ENCODE results near the gene SLC4A1AP.
"Not testable (repeated sequence)": the region's sequence is repeated elsewhere in the genome, so short reads cannot be mapped to it uniquely, and the experiment has no call there.

SLC4A1AP gene

DNA sequence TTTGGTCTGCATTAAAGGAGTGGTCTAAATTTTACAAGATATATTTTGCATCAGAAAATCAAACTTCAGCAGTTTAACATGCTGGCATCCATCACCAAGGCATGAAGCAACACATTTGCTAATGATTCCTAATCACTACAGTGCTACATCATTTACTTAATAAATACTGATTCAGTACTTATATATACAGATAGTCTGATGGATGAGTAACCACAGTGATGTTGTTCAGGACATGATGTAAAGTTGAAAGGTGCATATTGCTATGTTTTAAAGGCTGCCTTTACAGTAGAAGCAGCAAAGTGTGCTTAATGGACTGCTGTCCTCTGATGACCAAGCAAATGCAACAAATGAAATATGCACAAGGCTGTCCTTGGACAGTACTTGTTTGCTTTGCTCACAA, 11.3 kb upstream of the SLC4A1AP start:
- DNase-seq: no peak

DNA sequence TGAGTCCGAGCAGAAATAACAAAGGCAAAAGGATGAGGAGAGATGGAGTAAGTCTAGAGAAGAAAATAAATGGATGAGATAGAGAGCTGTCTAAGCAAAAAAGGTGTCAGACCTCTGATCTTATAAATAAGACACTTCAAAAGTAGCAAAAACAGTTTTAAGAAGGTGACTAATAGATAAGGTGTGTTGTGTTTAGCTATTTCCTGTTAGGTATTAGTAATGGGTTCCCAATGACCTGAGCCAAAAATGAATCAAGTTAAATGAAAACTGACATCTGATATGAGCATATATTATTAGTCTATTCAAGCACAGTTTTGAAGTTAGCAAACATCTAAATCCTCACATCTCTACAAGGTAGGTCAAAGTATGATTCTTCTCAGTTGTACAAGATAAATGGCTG, 10.9 kb upstream of the SLC4A1AP start:
- no peak for DNase-seq

GRCh38 chr2:27653397-27653796, 10.3 kb upstream of the SLC4A1AP start:
- no peak for DNase-seq

DNA sequence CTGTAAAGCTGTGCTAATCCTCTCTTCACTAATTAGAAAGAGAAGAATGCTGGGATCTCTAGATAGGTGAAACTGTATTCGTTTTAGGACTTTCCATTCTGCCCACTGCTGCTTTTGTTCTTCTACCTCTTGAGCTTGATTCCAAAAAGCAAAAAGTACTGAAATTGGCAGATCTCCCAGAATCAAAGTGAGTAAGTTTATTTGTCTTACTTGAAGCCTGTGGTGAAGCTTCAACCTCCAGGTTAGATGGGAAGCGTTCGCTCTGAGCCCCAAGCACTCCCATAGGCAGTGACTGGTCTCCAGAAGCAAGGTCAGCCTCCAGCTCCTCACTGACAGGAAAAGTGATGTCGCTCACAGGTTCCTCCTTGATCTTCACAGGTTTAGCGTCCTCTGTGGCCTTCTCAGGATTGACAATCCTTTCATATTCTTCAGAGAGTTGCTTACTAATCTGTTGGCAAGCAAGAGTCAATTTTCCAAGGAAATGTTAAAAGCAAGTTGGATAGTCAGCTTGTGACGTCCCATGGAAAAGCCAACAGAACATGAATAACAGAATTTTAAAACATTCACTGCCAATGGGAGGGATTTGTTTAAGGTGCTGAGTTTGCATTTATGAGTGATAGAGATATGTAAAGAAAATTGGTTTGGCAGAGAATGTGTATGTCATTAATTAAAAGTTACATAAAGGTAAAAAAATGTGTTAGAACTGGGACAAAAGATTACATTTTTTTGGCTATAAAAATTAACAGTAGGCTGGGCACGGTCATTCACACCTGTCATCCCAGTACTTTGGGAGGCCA, 8.3 kb upstream of the SLC4A1AP start:
- DNase-seq: no peak

- DNase-seq: no peak
Observed at GRCh38 chr2:27661371-27661770, 2.3 kb upstream of the SLC4A1AP start.

GRCh38 chr2:27664154-27664574, 475 bp downstream of the SLC4A1AP start:
- DNase-seq: no peak

DNA sequence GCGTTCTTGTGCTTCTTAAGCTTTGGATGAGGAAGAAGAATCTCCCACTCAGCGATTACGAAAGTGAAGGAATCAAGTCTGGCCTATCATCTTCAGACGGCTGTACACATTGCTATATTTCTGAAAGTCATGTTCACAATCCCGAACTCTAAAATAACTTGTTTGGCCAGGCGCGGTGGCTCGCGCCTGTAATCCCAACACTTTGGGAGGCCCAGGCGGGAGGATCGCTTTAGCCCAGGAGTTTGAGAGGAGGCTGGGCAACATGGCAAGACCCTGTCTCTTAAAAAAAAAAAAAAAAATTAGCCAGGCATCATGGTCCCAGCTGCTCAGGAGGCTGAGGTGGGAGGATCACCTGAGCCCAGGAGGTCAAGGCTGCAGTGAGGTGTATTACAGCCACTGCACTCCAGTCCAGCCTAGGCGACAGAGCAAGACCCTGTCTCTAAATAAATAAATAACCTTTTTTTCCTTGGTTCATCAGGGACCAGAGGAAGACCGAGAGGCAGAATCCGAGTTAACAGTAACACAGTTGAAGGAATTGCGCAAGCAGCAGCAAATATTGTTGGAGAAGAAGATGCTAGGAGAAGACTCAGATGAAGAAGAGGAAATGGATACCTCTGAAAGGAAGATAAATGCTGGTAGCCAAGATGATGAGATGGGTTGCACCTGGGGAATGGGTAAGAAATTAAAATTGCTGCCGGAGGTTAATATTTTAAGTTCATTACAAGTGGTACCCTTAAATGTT, 1.1 kb downstream of the SLC4A1AP start:
- DNase-seq: no peak

- DNase-seq: no peak
Observed at GRCh38 chr2:27667446-27667845, 3.8 kb downstream of the SLC4A1AP start.

GRCh38 chr2:27671235-27671634, 7.5 kb downstream of the SLC4A1AP start:
- DNase-seq: no peak

- DNase-seq: no peak
Observed at GRCh38 chr2:27672723-27673486, 9.2 kb downstream of the SLC4A1AP start.

DNA sequence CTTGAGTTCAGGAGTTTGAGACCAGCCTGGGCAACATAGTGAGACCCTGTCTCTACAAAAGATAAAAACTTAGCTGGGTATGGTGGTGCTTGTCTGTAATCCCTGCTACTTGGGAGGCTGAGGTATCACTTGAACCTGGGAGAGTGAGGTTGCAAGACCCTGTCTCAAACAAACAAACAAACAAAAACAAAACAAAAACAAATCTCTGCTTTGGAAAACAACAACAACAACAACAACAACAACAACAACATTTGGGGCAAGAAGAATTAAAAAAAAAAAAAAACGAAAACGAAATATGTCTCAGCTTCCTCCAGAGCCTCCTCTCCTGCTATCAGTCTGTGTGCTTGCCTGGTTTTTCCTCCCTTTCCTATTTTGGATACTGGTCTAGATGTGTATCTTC, 16.9 kb downstream of the SLC4A1AP start:
- no peak for DNase-seq

DNA sequence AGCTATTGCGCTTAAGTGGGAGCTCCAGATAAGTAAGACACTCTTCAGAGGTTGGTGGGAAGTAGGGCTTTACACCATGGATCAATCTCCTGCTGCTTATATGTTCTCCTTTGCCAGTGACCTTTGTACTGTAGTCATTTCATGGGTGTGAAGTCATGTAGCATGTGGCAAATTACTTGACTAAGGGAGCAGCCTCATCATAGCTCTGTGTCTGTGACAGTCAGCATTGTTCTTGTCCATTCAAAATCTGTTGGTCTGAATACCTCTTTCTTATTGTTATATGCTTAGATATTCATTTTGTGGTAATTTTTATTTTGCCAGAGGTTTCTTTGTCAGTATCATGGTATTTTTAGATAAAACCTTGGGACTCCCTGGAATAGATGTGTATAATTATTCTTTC, 18.2 kb downstream of the SLC4A1AP start:
- no peak for DNase-seq

- not testable (repeated sequence) for DNase-seq
Observed at GRCh38 chr2:27682334-27682771, 18.7 kb downstream of the SLC4A1AP start.

GRCh38 chr2:27683390-27684071, 19.8 kb downstream of the SLC4A1AP start:
- peak; percentile 97 for DNase-seq

GRCh38 chr2:27685006-27685405, 21.3 kb downstream of the SLC4A1AP start:
- not testable (repeated sequence) for DNase-seq

DNA sequence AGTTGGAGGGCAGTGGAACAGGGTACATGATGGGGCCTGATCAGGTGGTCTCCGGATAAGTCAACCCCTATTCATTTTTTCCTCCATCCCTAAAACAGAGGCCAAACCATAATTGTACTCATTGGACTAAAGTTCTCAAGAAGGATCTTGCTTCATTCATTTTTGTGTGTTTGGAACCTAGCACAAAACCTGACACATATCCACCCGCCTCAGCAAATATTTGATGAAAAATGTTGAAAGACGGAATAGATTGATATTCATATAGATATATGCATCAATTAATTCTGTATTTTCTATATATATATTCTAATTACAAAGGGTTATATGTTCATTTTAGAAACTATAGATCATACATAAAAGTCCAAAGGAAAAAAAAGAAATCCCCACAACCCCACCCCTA, 21.9 kb downstream of the SLC4A1AP start:
- no peak for DNase-seq

DNA sequence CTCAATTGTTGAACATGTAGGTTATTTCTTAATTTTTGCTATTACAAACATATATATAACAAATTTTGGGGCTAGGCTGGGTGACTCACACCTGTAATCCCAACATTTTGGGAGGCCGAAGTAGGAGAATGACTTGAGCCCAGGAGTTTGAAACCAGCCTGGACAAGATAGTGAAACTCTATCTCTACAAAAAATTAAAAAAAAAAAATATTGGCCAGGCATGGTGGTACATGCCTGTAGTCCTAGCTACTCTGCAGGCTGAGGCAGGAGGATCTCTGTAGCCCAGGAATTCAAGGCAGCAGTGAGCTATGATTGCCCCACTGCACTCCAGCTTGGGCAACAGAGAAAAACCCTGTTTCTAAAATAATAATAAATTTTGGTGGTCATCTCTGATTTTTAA, 23.5 kb downstream of the SLC4A1AP start:
- DNase-seq: no peak

GRCh38 chr2:27689424-27689823, 25.7 kb downstream of the SLC4A1AP start:
- no peak for DNase-seq

DNA sequence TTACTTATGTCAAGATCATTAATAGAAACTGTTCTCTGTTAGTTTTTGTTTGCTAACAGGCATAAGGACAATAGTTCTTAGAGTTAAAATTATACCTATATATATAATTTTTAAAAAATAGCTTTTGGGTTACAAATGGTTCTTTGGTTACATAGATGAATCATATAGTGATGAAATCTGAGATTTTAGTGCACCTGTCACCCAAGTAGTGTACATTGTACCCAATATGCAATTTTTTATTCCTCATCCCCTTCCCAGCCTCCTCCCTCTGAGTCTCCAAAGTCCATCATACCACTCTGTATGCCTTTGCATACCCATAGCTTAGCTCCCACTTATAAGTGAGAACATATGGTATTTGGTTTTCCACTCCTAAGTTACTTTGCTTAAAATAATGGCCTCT, 26.4 kb downstream of the SLC4A1AP start:
- no peak for DNase-seq

DNA sequence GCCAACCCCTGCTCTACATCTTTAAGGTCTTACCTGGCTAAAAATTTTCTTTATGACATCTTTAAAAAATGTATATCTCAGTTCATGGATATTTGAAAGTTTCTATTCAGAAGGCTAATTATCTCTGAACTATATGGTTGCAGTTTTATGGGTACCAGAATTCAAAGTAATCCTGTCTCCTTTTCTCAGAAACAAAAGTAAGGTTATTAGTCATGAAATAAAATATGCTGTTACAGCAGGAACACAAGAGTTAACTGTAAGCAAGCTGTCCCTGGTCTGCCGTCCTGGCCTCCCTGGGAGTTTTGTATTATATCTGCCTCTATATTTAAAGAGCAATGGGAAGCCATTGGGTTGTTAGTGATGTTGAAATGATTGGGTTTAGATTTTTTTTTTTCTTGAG, 34.0 kb downstream of the SLC4A1AP start:
- DNase-seq: no peak

- no peak for DNase-seq
Observed at GRCh38 chr2:27701676-27702075, 38.0 kb downstream of the SLC4A1AP start.

DNA sequence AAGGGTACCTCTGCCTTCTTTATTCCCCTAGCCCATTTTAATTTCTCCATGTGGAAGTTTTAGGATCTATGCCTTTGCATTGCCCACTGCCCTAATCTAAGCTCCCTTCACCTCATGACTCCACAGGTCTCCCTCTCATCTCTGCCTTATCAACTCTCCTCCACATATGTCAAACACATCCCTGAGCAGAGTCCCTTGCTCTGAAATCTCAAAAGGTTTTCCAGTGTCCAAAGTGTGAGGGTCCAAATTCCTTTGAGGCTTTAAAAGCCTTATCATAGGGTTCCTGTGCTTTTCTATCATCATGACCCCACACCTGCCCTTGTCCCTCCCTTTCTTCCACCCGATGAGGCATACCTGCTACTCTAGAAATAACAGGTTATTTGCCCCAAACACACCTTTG, 38.6 kb downstream of the SLC4A1AP start:
- no peak for DNase-seq
